HG02763 (cell line): ENCODE data around the gene DEPDC1B.
"Not testable (repeated sequence)": the region's sequence is repeated elsewhere in the genome, so short reads cannot be mapped to it uniquely, and the experiment has no call there.

Experiments used
- ATAC-seq: cut with Tn5 transposase; IDR thresholded peaks from one replicate; pipeline ENCODE4 v1.9.1; 2021; ENCODE audit warnings: mild to moderate bottlenecking, moderate library complexity; ENCODE audit not compliant: unreplicated experiment

DEPDC1B gene

GRCh38 chr5:60586307-60586901, 113.6 kb downstream of the DEPDC1B start:
- no peak for ATAC-seq

GRCh38 chr5:60585618-60586017, 114.3 kb downstream of the DEPDC1B start:
- no peak for ATAC-seq

- no peak for ATAC-seq
Measured at GRCh38 chr5:60584304-60584703, 115.7 kb downstream of the DEPDC1B start.

GRCh38 chr5:60583616-60584015, 116.3 kb downstream of the DEPDC1B start:
- no peak for ATAC-seq

- ATAC-seq, result no peak
Measured at GRCh38 chr5:60578315-60578714, 121.7 kb downstream of the DEPDC1B start.

GRCh38 chr5:60577116-60577515, 122.8 kb downstream of the DEPDC1B start:
- no peak for ATAC-seq

GRCh38 chr5:60576425-60576824, 123.5 kb downstream of the DEPDC1B start:
- ATAC-seq, result no peak

GRCh38 chr5:60568646-60569045, 131.3 kb downstream of the DEPDC1B start:
- ATAC-seq, result no peak

GRCh38 chr5:60563696-60564324, 136.2 kb downstream of the DEPDC1B start:
- ATAC-seq, result no peak

GRCh38 chr5:60553291-60553690, 146.7 kb downstream of the DEPDC1B start:
- not testable (repeated sequence) for ATAC-seq

GRCh38 chr5:60551829-60552228, 148.1 kb downstream of the DEPDC1B start:
- ATAC-seq, result no peak

- ATAC-seq, result no peak
Measured at GRCh38 chr5:60551250-60551649, 148.7 kb downstream of the DEPDC1B start.

- no peak for ATAC-seq
Measured at GRCh38 chr5:60550311-60550710, 149.7 kb downstream of the DEPDC1B start.

GRCh38 chr5:60549841-60550240, 150.1 kb downstream of the DEPDC1B start:
- no peak for ATAC-seq
